Measurements from ENCODE around the gene MRPL39. TPM values are rescaled to one million over a fixed set of nuclear protein-coding genes. Genes with fewer than 3 reads are reported as not detected.

The MRPL39 gene
- total and polyA plus RNA-seq, 9 of the 15 experiments (the other 6 are each of a cell fraction or from before 2014, with no cell fraction given) = 65.4 to 247 (median 105) TPM

- TF ChIP-seq UBTF (IDR thresholded peaks at IDR 0.05; ENCODE audit: borderline replicate concordance in 1 of 2, low read depth in 2 of 2, low read length in 2 of 2) (peak; percentile 37 to 97; a peak in 2 of 4 replicates), KLF13 (tag; IDR thresholded peaks at IDR 0.05; ENCODE audit: borderline replicate concordance, low read depth) (peak; percentile 76; the same call in 1 of the 2 replicates), ZC3H4 (CRISPR knock-in tag; IDR thresholded peaks at IDR 0.05; ENCODE audit: borderline replicate concordance) (no peak), PTTG1 (tag; IDR thresholded peaks at IDR 0.05; ENCODE audit: low read depth) (no peak), MED1 (CRISPR knock-in tag; IDR thresholded peaks at IDR 0.05; ENCODE audit: borderline replicate concordance) (0 out of 2 replicates have a peak, but pooled peaks have one; percentile 88), C11orf30 (IDR thresholded peaks at IDR 0.05; ENCODE audit: low read depth) (peak; percentile 100), TCF15 (CRISPR knock-in tag; IDR thresholded peaks at IDR 0.05) (no peak), ZNF143 (CRISPR knock-in tag; IDR thresholded peaks at IDR 0.05) (no peak), ZNF639 (CRISPR knock-in tag; conservative IDR thresholded peaks at IDR 0.05 in 1 of 2, IDR thresholded peaks at IDR 0.05 in 1 of 2) (0 out of 4 replicates have a peak, but pooled peaks of 1 of the 2 experiments have one; percentile 31), ZNF644 (tag; IDR thresholded peaks at IDR 0.05; ENCODE audit: low read depth) (no peak), EP400 (IDR thresholded peaks at IDR 0.05) (peak; percentile 88), HMG20B (CRISPR knock-in tag; IDR thresholded peaks at IDR 0.05) (no peak), PHB (CRISPR knock-in tag; IDR thresholded peaks at IDR 0.05) (no peak), E2F1 (CRISPR knock-in tag; IDR thresholded peaks at IDR 0.05) (no peak), NR1H2 (CRISPR knock-in tag; IDR thresholded peaks at IDR 0.05) (no peak), PURB (CRISPR knock-in tag; IDR thresholded peaks at IDR 0.05; ENCODE audit: low read depth) (no peak), TFAP4 (CRISPR knock-in tag; IDR thresholded peaks at IDR 0.05; ENCODE audit: borderline replicate concordance) (peak; percentile 72), RUNX1 (IDR thresholded peaks at IDR 0.05; ENCODE audit: low read depth) (no peak), NCOR1 (IDR thresholded peaks at IDR 0.05) (peak; percentile 36), TCF7 (IDR thresholded peaks at IDR 0.05; ENCODE audit: borderline replicate concordance) (peak; percentile 46; the same call in 1 of the 2 replicates), MAFG (tag; conservative IDR thresholded peaks at IDR 0.05) (no peak)
Measured at GRCh38 chr21:25607151-25608043, at the start of gene MRPL39 (continued).
